ENCODE measurements around the gene CD5L.

DNA sequence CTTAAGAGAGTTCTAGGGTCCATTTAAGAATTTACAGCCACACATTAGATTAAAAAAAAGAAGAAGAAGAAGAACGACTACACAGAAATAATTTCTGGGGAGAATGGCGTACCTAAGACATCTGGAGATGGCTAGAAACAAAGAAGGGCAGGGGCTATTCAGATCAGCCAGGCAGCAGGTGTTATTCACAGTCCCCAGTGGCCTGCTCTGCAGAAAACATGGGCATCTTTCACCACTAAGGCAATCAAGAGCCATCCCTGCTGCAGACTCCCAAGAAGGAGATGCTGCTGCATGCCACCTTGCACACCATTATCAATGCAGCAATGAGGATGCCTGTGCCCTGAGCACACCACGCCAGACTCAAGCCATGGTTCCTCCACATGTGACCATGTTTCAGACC, 56.8 kb downstream of the CD5L start:
- TF ChIP-seq CTCF (IDR thresholded peaks at IDR 0.05) = no peak
- TF ChIP-seq POLR2A (IDR thresholded peaks at IDR 0.05) = no peak
